Erythroblast (primary cell): ENCODE measurements around the gene LBX2.

ENCODE experiments used
- DNase-seq, 2 experiments: peaks; one replicate each; lab custom pipeline; 2025; lab: John Stamatoyannopoulos, UW
- GATA1 ChIP-seq: IDR thresholded peaks from 2 replicates; pipeline ENCODE4 v1.6.1; 2011; ENCODE audit warnings: low read depth, mild to moderate bottlenecking, control low read depth, low read length, moderate library complexity
- POLR2A ChIP-seq: IDR thresholded peaks from 2 replicates; pipeline ENCODE4 v1.6.1; 2011; ENCODE audit warnings: mild to moderate bottlenecking, low read length

Gene LBX2

DNA sequence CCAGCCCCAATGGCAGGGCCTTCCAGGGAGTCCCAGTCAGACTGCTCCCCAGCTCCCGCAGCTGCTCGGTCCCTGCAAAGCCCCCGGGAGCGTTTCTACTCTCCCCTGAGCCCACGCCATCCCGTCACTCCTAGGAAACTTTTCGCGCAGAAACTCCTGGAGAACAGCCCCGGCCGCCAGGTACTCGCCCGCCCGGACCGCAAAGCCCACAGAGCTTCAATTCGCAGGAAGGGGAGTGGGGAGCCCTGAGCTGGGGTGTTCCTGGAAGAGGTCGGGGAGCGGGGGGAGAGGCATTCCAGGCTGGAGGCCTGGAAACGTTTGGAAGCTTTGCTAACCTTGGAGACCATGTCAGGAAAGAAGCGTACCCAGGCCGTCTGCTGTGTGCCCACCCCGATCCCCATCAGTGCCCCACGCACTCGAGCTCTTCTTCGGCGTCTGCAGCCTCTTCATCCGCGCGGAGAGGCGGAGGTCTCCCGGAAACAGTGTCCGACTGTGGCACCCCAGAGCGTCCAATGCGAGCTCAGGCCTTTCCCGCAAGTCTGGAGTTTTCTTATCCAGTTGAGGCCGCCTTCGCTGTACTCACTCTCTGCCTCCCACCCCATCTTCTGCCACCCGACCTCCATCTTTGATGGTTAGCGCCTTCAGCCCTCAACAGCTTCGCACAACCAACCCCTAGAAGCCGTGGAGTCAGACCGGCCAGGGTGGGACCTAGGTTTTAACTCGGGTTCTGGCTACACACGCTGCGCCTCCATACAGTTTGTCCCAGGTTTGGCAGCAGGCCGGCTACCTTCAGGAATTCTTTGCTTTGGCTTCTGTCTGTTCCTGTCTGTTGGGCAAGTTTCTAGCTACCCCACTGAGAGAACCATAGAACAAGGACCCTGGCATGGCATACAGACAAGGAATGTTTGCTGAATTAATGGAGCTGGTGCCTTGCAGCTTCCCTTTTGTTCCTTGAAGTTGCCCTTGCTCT is 4.4 kb upstream of the LBX2 start:
- no peak for DNase-seq
- TF ChIP-seq POLR2A (no peak), GATA1 (no peak)

DNA sequence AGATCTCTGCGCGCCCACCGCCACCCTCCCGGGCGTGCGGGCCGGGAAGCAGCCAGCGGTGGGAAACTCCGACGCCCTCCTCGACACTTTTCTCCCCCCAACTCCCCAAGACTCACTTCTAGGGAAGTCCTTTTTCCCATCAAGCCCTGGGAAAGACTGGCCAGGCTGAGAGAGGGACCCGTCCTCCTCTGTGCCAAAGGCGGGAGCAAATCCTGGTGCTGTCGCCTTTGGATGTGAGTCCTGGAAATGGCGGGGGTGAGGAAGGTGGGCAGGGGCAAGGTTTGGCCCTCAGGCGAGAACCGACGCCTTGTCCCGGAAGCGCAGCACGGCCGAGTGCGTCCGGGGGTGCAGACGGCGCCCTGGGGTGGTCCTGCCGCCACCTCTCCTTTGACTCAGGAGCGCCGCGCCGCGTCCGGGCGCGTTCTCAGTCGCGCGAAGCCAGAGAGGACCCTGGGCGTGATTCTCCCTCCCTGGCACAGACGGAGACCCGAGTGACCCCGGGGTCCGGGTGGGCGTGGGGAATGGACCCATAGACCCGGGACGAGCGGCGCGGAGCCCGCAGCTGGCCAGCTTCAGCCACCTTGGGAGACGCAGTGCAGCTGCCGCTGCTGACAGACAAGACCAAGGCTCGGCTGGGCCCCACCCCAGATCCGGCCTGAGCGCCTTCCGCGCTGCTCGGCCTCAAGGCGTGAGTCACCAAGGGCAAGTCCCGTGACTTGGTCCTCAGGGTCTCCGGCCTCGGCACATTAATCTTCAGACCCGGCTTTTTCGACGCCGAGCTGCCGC is 3.5 kb upstream of the LBX2 start:
- DNase-seq, result peak; percentile 86 to 92
- TF ChIP-seq POLR2A (peak; percentile 73), GATA1 (no peak)

DNA sequence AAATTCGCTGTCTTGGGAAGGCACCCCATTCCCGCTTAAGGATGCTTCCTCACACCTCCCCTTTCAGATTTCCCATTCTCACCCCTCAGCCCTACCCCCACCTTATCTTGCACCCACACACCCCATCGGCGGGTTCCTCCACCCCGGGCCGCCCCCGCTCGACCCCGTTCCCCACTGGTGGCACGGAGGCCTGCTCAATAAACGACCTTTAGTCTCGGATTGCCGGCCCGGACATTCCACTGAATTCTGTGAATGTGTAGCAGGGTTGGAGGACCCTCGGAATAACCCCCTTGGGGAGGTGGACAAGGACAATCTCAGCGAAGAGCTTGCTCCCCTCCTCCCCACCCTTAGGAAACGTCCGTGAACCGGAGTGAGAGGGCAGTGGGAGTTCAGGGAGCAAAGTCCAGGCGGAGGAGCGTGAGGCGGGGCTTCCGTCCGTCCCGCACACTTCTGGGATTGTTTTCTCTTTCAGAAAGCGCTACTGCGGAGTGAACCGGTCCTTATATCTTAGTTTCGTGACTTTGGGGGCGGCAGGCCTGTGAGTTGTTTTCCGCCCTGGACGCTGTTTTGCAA is 2.8 kb upstream of the LBX2 start:
- TF ChIP-seq GATA1 (no peak), POLR2A (no peak)
- DNase-seq, result peak; percentile 41 to 70

DNA sequence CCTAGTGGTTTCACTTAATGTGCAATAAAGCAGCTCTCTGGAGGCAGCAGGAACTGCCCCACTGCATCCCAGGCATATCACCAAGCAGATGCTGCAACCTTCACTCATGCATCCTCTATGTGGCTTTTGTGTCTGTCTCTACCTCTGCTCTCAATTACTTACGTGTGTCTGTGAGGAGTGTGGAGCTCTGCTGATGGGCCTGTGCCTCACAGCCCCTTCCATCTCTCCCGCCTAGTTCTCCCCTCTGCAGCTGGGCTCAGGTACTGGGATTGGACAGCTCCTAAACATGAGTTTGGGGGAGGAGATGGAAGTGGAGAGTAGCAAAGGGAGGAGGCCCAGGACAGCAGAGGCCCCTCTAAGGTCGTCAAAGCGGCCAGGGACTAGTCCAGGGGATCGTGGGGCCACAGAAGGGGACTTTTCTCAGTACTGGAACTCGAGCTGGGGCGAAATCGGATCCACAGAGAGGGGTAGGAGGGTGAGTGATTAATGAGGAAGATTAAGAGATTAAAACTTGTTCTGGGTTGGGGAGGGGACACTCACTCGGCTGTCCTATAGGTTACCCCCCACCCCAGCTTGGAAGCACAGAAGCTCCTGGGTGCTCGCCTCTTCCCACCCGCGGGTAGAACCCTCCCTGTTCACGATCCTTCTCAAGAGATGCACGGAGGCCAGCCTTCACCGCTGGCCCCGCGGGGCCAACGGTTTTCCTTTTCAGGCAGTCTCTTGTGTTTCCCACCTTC is 2.1 kb upstream of the LBX2 start:
- TF ChIP-seq POLR2A (no peak), GATA1 (no peak)

DNA sequence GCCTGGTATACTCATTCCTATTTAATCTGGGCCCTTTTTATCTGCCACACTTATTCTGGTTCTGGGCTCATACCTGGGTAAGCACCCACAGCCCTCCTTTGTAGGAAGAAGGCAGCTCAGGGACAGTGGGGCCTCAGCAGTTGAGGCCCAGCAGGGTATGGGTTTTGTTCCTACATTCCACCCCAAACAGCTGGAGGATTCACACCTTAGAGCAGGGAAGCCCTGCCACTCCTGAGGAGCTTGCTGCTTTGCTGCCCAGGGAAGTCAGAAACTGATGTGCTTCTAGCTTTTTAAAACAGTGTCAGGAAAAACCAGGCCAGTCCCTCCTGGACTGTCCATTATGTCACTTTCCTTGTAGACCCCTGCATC is 1.2 kb upstream of the LBX2 start:
- DNase-seq, result no peak
- TF ChIP-seq GATA1 (no peak), POLR2A (no peak)

More for the DNA sequence above, 2.1 kb upstream of the LBX2 start:
- peak in 1 of 2 experiments; percentile 54 for DNase-seq

DNA sequence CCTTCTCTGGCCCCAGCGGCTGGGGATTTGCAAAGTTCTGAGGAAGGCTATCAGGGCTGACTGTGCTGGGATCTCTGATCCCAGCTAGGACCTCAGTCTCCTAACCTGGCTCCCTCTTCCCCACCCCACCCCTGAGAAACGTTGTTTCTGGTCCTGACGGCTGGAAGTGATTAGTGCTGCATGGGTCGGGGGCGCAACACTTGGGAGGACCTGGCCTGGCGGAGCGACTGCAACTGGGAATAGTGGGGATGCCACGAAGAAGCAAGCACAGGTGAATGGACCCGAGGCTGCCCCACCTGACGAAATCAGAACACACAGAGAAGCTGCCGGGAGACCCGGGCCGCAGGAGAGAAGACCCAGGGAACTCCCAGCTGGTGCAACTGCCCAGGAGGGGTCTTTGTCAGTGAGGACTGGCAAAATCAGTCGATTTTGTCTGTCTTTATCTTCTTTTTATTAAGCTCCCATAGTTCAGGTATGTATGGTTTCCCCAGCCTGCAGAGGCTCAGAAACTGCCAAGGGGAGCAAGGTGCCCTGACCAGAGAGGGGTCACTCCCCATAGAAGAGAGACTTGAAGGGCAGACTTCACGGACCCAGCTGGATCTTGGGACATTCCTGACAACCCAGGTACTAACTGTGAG is 656 bp upstream of the LBX2 start:
- TF ChIP-seq POLR2A, result no peak
- TF ChIP-seq GATA1, result no peak
- no peak for DNase-seq

DNA sequence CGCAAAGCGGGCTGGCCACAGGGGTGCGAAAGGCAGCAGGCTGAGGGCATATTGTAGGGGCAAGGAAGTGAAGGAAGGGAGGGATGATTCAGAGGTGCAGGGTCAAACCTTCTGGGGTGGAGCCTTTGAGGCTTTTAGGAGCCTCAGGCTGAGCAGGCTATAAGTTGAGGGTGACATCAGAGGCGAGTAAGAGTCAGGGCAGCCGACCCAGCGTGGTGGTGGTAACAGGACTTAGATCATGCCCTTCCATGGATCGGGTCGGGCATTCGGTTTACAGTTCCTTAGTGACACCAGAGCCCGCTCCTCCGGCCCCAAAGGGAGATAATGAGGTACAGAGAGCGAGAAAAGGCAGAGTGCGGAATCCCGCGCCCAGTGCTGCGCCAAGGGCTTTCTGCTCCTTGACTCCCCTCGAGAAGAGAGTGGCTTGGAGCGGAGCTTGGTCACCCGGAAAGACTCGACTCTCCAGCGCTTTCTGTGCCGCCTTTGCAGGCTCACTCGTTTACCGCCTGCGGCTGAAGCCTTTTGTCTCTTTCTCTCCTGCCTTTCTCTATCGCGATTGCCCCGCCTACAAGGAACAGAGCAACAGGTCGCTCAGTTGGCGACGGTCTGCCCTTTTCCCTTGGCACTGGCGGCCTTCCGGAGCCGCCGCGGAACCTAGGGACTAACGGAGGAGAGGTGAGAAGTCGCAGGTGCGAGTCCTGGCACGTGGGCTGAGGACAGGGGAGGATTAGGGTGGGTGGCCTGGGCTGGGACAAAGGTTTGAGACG is 720 bp downstream of the LBX2 start:
- peak in 1 of 2 experiments; percentile 66 for DNase-seq
- TF ChIP-seq GATA1, result no peak
- peak; percentile 25 for TF ChIP-seq POLR2A

DNA sequence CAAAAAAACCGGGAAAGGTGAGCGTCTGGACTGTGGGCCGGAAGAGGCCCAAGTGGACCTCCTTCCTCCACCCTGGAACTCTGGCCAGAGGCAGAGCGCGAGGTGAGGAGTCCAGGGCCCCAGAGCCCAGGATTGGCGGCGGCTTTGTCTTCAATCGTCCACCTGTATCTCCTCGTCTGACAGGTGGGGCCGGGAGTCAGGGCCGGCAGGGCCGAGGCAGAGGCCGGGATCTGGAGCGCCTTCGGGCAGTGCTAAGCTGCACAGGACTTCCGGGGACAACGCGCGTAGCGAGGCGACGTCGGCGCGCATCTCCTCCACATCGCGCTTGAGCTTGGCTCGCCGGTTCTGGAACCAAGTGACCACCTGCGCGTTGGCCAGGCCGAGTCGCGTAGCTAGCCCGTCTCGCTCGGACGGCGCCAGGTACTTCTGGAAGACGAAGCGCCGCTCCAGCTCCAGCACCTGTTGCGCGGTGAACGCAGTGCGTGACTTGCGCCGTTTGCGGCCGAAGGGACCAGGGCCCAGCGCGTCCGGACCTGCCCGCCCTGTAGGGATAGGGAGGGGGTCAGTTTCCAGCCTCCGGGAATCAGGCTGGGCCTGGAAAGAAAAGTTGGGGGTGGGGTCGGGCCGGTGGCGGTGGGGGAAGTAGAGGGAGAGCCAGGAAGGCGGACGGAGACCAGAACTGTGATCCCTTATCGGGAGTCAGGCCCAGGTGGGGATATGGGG is 1.5 kb downstream of the LBX2 start:
- TF ChIP-seq POLR2A (no peak), GATA1 (no peak)
- DNase-seq, result peak in 1 of 2 experiments; percentile 36

DNA sequence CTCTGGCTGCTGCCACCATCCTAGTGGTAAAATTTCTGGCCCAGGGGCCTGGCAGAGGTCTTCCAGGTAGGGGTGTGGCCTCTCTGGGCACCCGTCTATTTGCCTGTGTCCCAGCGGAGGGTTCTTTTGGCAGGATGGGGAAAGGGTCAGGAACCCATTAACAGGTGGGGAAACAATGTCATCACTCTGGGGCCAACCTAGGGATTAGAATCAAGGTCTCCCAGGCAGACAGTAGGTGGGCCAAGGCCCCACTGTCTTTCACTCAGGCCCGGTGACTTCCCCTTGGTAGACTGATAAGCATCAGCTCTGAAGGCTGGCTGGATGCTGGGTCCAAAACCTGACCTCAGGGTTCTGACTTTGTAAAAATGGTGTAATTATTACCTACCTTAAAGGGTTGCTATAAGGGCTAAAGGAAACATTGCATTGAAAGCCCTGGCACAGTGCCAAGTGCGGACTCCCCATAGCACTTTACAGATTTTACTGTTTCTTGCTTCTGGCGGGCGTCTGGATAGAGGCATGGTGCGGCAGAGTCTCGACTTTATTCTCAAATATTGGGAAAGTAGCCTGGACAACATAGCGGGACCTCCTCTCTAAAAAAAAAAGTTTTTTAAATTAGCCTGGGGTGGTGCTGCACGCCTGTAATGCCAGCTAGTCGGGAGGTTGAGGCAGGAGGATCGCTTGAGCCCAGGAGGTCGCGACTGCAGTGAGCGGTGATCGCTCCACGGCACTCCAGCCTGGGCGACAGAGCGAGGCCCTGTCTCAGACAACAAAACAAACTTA is 2.2 kb downstream of the LBX2 start:
- DNase-seq, result no peak
- TF ChIP-seq POLR2A (no peak), GATA1 (no peak)

DNA sequence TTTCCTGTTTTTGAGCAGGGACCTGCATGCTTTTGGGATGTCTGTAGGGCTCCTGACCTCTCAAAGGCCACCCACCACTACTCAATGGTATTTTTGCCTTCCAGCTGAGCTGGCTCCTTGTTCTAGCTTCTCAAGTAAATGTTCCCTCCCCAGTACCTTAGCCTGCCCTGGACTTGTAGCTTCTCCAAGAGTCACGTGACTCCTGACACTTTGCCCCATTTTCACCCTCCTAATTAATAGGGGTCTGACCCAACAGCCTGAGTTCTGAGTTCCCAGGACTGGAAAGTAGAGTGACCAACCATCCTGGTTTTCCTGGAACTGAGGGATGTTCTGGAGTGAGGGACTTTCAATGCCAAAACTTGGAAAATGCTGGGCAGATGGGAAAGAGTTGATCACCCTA is 4.0 kb downstream of the LBX2 start:
- no peak for TF ChIP-seq GATA1
- TF ChIP-seq POLR2A, result no peak
- no peak for DNase-seq

DNA sequence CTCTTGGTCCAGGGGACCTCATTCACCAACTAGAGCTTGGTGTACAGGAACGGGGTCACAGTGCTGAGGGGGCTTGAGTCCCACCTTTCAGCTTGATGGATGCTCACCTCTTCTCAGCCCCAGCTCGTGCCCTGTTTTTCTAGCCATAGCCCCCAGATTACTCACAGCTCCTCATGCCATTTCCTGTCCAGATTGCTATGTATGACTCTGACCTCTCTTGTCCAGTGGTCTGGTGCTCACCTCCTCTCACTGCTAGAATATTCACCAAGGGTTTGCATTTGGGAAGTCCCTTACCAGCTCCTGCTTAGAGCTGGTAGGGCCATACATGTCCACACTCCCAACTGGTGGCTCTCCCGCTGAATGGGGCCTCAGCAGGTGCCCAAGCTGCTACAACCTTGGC is 5.9 kb downstream of the LBX2 start:
- no peak for TF ChIP-seq POLR2A
- TF ChIP-seq GATA1, result no peak
- no peak for DNase-seq
